Gastroesophageal sphincter (tissue), 4 donors: ENCODE results near the gene ERN2. TPM values are rescaled to one million over a fixed set of nuclear protein-coding genes. Genes with fewer than 3 reads are reported as not detected.

Source experiments
- ATAC-seq: fragments of 150-250 bp; one replicate; pipeline ENCODE4 v1.9.1; 2016; ENCODE audit warnings: mild to moderate bottlenecking, moderate library complexity
- H3K27ac ChIP-seq, 4 donors: fragments of 200-600 bp; sonication (generic) in 3 of 4; 1 replicate in 3 of 4; 2 replicates in 1 of 4; pipeline ENCODE4 v1.5.1; 2016 to 2019
- H3K27me3 ChIP-seq: fragments of 200-600 bp; sonication (generic); one replicate; pipeline ENCODE4 v1.5.1; 2019
- H3K36me3 ChIP-seq, 2 donors: fragments of 200-600 bp; sonication (generic); one replicate each; pipeline ENCODE4 v1.5.1; 2019; ENCODE audit warnings: control low read depth in 1 of 2
- H3K4me1 ChIP-seq, 3 donors: fragments of 200-600 bp; sonication (generic); 1 replicate in 2 of 3; 2 replicates in 1 of 3; pipeline ENCODE4 v1.5.1; 2016 to 2019; ENCODE audit warnings: control low read depth in 2 of 3
- H3K4me3 ChIP-seq, 2 donors: fragments of 200-600 bp; sonication (generic); one replicate each; pipeline ENCODE4 v1.5.1; 2019; ENCODE audit warnings: mild to moderate bottlenecking in 1 of 2, moderate library complexity in 1 of 2
- H3K9me3 ChIP-seq, 3 donors: fragments of 200-600 bp; sonication (generic); one replicate each; pipeline ENCODE4 v1.5.1; 2017 to 2019; ENCODE audit warnings: control low read depth in 2 of 3
- CTCF ChIP-seq, 4 experiments: fragments of 200-600 bp in 2 of 4; fragments of 450-650 bp in 2 of 4; sonication (generic) in 1 of 4; IDR thresholded peaks; one replicate each; pipeline ENCODE4 v1.5.1; 2017 to 2019; ENCODE audit warnings: antibody characterized with exemption in 4 of 4, mild to moderate bottlenecking in 2 of 4, moderate library complexity in 2 of 4
- EP300 ChIP-seq: sonication (generic); formaldehyde crosslinking; IDR thresholded peaks from one replicate; pipeline ENCODE4 v1.6.1; 2017; ENCODE audit warnings: antibody characterized with exemption, mild to moderate bottlenecking
- POLR2A ChIP-seq, 2 donors: fragments of 450-650 bp; IDR thresholded peaks; one replicate each; pipeline ENCODE4 v1.6.1; 2017; ENCODE audit warnings: antibody characterized with exemption in 2 of 2, mild to moderate bottlenecking in 2 of 2, moderate library complexity in 1 of 2
- POLR2AphosphoS5 ChIP-seq: sonication (generic); formaldehyde crosslinking; IDR thresholded peaks from one replicate; pipeline ENCODE4 v1.6.1; 2017; ENCODE audit warnings: antibody characterized with exemption
- WGBS, 2 donors: methylation state at CpG; one replicate each; pipeline ENCODE4 v1.1.5; 2018; ENCODE audit warnings: low coverage in 1 of 2; 5-methylcytosine and 5-hydroxymethylcytosine counted together
- total RNA-seq, 4 donors: library from RNA; depleted of rRNA; stranded (reverse); fragments of >200 nt; gene quantifications; one replicate each; pipeline ENCODE4 v1.1.0, GENCODE V29; 2016

Gene ERN2
- total RNA-seq, 4 donors from 2014 or later: 2.3 TPM; not detected in 3

- WGBS, 2 donors: no CpG with 5 or more reads among the region's 4 CpGs
- Histone ChIP-seq H3K27ac (no peak overlapping the region), H3K4me3 (no peak overlapping the region), H3K9me3 (peaks cover 0 to 41% (median 0%) of the 10 kb centered on the region in 3 donors), H3K27me3 (peaks cover 44% of the 10 kb centered on the region), H3K36me3 (no peaks in the 10 kb centered on the region), H3K4me1 (no peaks in the 10 kb centered on the region)
- no peak for ATAC-seq
- no peak for TF ChIP-seq EP300
- no peak for TF ChIP-seq POLR2AphosphoS5
- no peak for TF ChIP-seq CTCF (IDR thresholded peaks at IDR 0.05)
- no peak for TF ChIP-seq POLR2A (IDR thresholded peaks at IDR 0.05)
These were observed 6.6 kb downstream of the ERN2 start for GRCh38 chr16:23706439-23706838.

GRCh38 chr16:23705517-23705902 is 7.5 kb downstream of the ERN2 start:
- peaks cover 0 to 34% (median 0%) of the 10 kb centered on the region in 3 donors for H3K9me3 ChIP-seq
- H3K27me3 ChIP-seq: peaks cover 42% of the 10 kb centered on the region
- H3K27ac ChIP-seq: no peak overlapping the region
- H3K4me1 ChIP-seq: no peaks in the 10 kb centered on the region
- no peaks in the 10 kb centered on the region for H3K36me3 ChIP-seq
- 89% methylated on average over 1 of the region's 2 CpGs; no CpG with 5 or more reads in 1 of the 2 donors for WGBS, 2 donors
- no peak overlapping the region for H3K4me3 ChIP-seq
- no peak for ATAC-seq
- TF ChIP-seq POLR2A (IDR thresholded peaks at IDR 0.05) (no peak), EP300 (no peak), POLR2AphosphoS5 (no peak), CTCF (IDR thresholded peaks at IDR 0.05) (no peak)

- H3K36me3 ChIP-seq: no peaks in the 10 kb centered on the region
- ATAC-seq: no peak
- peaks cover 0 to 28% (median 0%) of the 10 kb centered on the region in 3 donors for H3K9me3 ChIP-seq
- H3K4me1 ChIP-seq: no peaks in the 10 kb centered on the region
- H3K27me3 ChIP-seq: peaks cover 46% of the 10 kb centered on the region
- no peak for TF ChIP-seq CTCF (IDR thresholded peaks at IDR 0.05)
- TF ChIP-seq POLR2AphosphoS5: no peak
- TF ChIP-seq POLR2A (IDR thresholded peaks at IDR 0.05): no peak
- TF ChIP-seq EP300: no peak
- H3K27ac ChIP-seq: no peak overlapping the region
- no peak overlapping the region for H3K4me3 ChIP-seq
- 80 to 82% methylated on average over 1 to 10 of the region's 22 CpGs for WGBS, 2 donors
These were observed 8.1 kb downstream of the ERN2 start for GRCh38 chr16:23704772-23705516.

- Histone ChIP-seq H3K9me3 (peaks cover 0 to 11% (median 0%) of the 10 kb centered on the region in 3 donors), H3K4me1 (no peaks in the 10 kb centered on the region), H3K36me3 (no peaks in the 10 kb centered on the region), H3K4me3 (no peak overlapping the region), H3K27me3 (peaks cover 56% of the 10 kb centered on the region), H3K27ac (no peak overlapping the region)
- no peak for ATAC-seq
- TF ChIP-seq POLR2AphosphoS5: no peak
- TF ChIP-seq EP300: no peak
- no peak for TF ChIP-seq CTCF (IDR thresholded peaks at IDR 0.05)
- TF ChIP-seq POLR2A (IDR thresholded peaks at IDR 0.05): no peak
- 46 to 48% methylated on average over 2 of the region's 2 CpGs for WGBS, 2 donors
These were observed 10.1 kb downstream of the ERN2 start for GRCh38 chr16:23702951-23703350.

GRCh38 chr16:23701045-23701444 is 12.0 kb downstream of the ERN2 start:
- no peaks in the 10 kb centered on the region for H3K36me3 ChIP-seq
- H3K9me3 ChIP-seq: peaks cover 0 to 11% (median 0%) of the 10 kb centered on the region in 3 donors
- H3K27ac ChIP-seq: no peak overlapping the region
- ATAC-seq: no peak
- no peaks in the 10 kb centered on the region for H3K4me1 ChIP-seq
- no peak overlapping the region for H3K4me3 ChIP-seq
- no peak for TF ChIP-seq EP300
- no peak for TF ChIP-seq POLR2AphosphoS5
- no peak for TF ChIP-seq POLR2A (IDR thresholded peaks at IDR 0.05)
- TF ChIP-seq CTCF (IDR thresholded peaks at IDR 0.05): no peak
- H3K27me3 ChIP-seq: peaks cover 42% of the 10 kb centered on the region
- WGBS, 2 donors: 66 to 100% methylated on average over 4 to 5 of the region's 8 CpGs
